ENCODE data around the gene OR4F6.

OR4F6 gene

GRCh38 chr15:101804941-101805340 lies 1.6 kb downstream of the OR4F6 start:
- DNase-seq (ENCODE audit: low spot score), result no peak

GRCh38 chr15:101805605-101806345 lies 2.5 kb downstream of the OR4F6 start:
- no peak for DNase-seq (ENCODE audit: low spot score)

GRCh38 chr15:101807345-101807945 lies 4.1 kb downstream of the OR4F6 start:
- DNase-seq (ENCODE audit: low spot score), result no peak

GRCh38 chr15:101808201-101808600 lies 4.9 kb downstream of the OR4F6 start:
- DNase-seq (ENCODE audit: low spot score), result no peak

GRCh38 chr15:101810456-101810855 lies 7.1 kb downstream of the OR4F6 start:
- DNase-seq (ENCODE audit: low spot score), result no peak

GRCh38 chr15:101810876-101811275 lies 7.6 kb downstream of the OR4F6 start:
- no peak for DNase-seq (ENCODE audit: low spot score)

GRCh38 chr15:101811902-101812301 lies 8.6 kb downstream of the OR4F6 start, which contains the start of gene OR4F15:
OR4F15 (plus strand) TSS chr15:101812202; CDS start chr15:101818187, 5,985 bp downstream.
- DNase-seq (ENCODE audit: low spot score), result no peak

GRCh38 chr15:101813803-101814534 lies 10.7 kb downstream of the OR4F6 start:
- DNase-seq (ENCODE audit: low spot score), result no peak

GRCh38 chr15:101820781-101821180 lies 17.5 kb downstream of the OR4F6 start:
- DNase-seq (ENCODE audit: low spot score), result no peak

GRCh38 chr15:101827257-101827656 lies 23.9 kb downstream of the OR4F6 start:
- DNase-seq (ENCODE audit: low spot score), result no peak

- no peak for DNase-seq (ENCODE audit: low spot score)
Measured at GRCh38 chr15:101828774-101829173, 25.5 kb downstream of the OR4F6 start.

- no peak for DNase-seq (ENCODE audit: low spot score)
Measured at GRCh38 chr15:101841656-101842055, 38.3 kb downstream of the OR4F6 start.

GRCh38 chr15:101844916-101845315 lies 41.6 kb downstream of the OR4F6 start:
- no peak for DNase-seq (ENCODE audit: low spot score)

GRCh38 chr15:101852356-101852755 lies 49.0 kb downstream of the OR4F6 start:
- no peak for DNase-seq (ENCODE audit: low spot score)
